Esophagus muscularis mucosa (tissue), 4 donors: ENCODE results near the gene SH2D3C.

Source experiments
- EP300 ChIP-seq: sonication (generic); formaldehyde crosslinking; IDR thresholded peaks from one replicate; pipeline ENCODE4 v1.6.1; 2017; ENCODE audit warnings: antibody characterized with exemption
- POLR2A ChIP-seq: fragments of 450-650 bp; IDR thresholded peaks from one replicate; pipeline ENCODE4 v1.6.1; 2017; ENCODE audit warnings: antibody characterized with exemption, moderate library complexity, mild to moderate bottlenecking, low read depth
- POLR2AphosphoS5 ChIP-seq, 2 donors: sonication (generic); formaldehyde crosslinking; IDR thresholded peaks; one replicate each; pipeline ENCODE4 v1.6.1; 2017; ENCODE audit warnings: antibody characterized with exemption in 2 of 2
- TF ChIP-seq, protein P1 (sequence below), 3 experiments: fragments of 200-600 bp in 2 of 3; fragments of 450-650 bp in 1 of 3; sonication (generic) in 2 of 3; IDR thresholded peaks; one replicate each; pipeline ENCODE4 v1.5.1; 2017 to 2019; ENCODE audit warnings: antibody characterized with exemption in 3 of 3, mild to moderate bottlenecking in 2 of 3, moderate library complexity in 1 of 3

DNA sequence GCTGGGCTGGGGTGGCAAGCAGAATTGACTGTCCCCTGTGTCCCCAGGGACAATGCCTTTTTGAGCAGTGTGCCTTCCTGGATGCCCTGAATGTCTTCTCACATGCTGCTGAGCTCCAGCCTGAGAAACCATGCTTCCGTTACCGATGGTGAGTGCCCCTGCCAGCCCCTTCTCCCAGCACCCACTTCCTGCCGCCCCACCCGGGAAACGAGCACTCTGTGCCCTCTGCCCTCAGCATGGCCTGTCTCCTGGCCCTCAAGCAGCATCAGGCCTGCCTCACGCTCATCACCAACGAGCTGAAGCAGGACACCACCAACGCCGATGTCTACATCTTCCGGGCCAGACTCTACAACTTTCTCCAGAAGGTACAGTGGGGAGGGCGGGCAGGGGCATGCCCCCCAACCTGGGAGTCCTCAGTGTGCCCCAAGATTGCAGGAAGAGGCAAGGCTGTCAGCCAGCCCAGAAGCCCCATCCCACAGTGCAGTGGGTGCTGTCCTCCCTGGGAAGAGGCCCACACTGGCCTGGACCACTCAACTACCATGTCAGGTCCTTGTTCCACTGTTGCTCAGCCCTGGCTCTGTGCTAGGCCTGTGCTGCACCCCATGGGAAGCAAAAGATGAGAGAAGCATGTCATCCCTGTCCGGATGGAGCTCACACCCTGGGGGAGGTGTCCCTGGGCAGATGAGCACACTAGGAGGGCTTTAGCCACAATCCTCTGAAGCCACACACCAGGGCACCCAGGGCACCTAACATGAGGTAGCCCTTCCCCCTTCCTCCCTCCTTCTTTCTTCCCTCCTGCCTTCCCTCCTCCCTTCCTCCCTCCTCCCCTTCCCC lies 58.2 kb downstream of the SH2D3C start:
- TF ChIP-seq, protein P1, sequence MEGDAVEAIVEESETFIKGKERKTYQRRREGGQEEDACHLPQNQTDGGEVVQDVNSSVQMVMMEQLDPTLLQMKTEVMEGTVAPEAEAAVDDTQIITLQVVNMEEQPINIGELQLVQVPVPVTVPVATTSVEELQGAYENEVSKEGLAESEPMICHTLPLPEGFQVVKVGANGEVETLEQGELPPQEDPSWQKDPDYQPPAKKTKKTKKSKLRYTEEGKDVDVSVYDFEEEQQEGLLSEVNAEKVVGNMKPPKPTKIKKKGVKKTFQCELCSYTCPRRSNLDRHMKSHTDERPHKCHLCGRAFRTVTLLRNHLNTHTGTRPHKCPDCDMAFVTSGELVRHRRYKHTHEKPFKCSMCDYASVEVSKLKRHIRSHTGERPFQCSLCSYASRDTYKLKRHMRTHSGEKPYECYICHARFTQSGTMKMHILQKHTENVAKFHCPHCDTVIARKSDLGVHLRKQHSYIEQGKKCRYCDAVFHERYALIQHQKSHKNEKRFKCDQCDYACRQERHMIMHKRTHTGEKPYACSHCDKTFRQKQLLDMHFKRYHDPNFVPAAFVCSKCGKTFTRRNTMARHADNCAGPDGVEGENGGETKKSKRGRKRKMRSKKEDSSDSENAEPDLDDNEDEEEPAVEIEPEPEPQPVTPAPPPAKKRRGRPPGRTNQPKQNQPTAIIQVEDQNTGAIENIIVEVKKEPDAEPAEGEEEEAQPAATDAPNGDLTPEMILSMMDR (IDR thresholded peaks at IDR 0.05), result no peak
- TF ChIP-seq POLR2A (no peak), EP300 (no peak), POLR2AphosphoS5 (IDR thresholded peaks at IDR 0.05) (no peak)
